Hepatocyte (in vitro differentiated cells): ENCODE measurements around the gene PSEN1. TPM values are rescaled to one million over a fixed set of nuclear protein-coding genes. Genes with fewer than 3 reads are reported as not detected.

Experiments
- DNase-seq: peaks from one replicate; pipeline ENCODE4 v3.0.0-alpha.2; 2016; ENCODE audit warnings: low spot score
- H2AFZ ChIP-seq: fragments of 200-600 bp; sonication (generic); 2 replicates; pipeline ENCODE4 v1.6.0; 2016; ENCODE audit warnings: antibody characterized with exemption, mild to moderate bottlenecking
- H3K27ac ChIP-seq: fragments of 200-600 bp; sonication (generic); 2 replicates; pipeline ENCODE4 v1.5.1; 2016; ENCODE audit warnings: mild to moderate bottlenecking
- H3K27me3 ChIP-seq: fragments of 200-600 bp; sonication (generic); 2 replicates; pipeline ENCODE4 v1.6.1; 2016
- H3K36me3 ChIP-seq: fragments of 200-600 bp; sonication (generic); replicated peaks from 2 replicates; pipeline ENCODE4 v1.5.1; 2016; ENCODE audit warnings: low read depth; ENCODE audit not compliant: insufficient read depth
- H3K4me1 ChIP-seq: fragments of 200-600 bp; sonication (generic); 2 replicates; pipeline ENCODE4 v1.5.1; 2016; ENCODE audit warnings: mild to moderate bottlenecking, moderate library complexity; ENCODE audit not compliant: insufficient read depth
- H3K4me2 ChIP-seq: fragments of 200-600 bp; sonication (generic); 2 replicates; pipeline ENCODE4 v1.6.0; 2016
- H3K4me3 ChIP-seq: fragments of 200-600 bp; sonication (generic); 2 replicates; pipeline ENCODE4 v1.5.1; 2016; ENCODE audit warnings: mild to moderate bottlenecking
- H3K79me2 ChIP-seq: fragments of 200-600 bp; sonication (generic); 2 replicates; pipeline ENCODE4 v1.6.0; 2017; ENCODE audit warnings: mild to moderate bottlenecking
- H3K9me2 ChIP-seq: fragments of 200-600 bp; sonication (generic); replicated peaks from 2 replicates; pipeline ENCODE4 v1.6.0; 2017; ENCODE audit warnings: mild to moderate bottlenecking; ENCODE audit not compliant: insufficient read depth
- H3K9me3 ChIP-seq: fragments of 200-600 bp; sonication (generic); 2 replicates; pipeline ENCODE4 v1.5.1; 2016; ENCODE audit warnings: low read depth, mild to moderate bottlenecking
- H4K20me1 ChIP-seq: fragments of 200-600 bp; sonication (generic); 2 replicates; pipeline ENCODE4 v1.6.0; 2016; ENCODE audit warnings: mild to moderate bottlenecking; ENCODE audit not compliant: insufficient read depth, poor library complexity, severe bottlenecking
- CTCF ChIP-seq: fragments of 200-600 bp; sonication (generic); IDR thresholded peaks from 2 replicates; pipeline ENCODE4 v1.5.1; 2016; ENCODE audit warnings: antibody characterized with exemption, mild to moderate bottlenecking; ENCODE audit not compliant: poor library complexity
- EZH2 ChIP-seq: fragments of 200-600 bp; sonication (generic); IDR thresholded peaks from 2 replicates; pipeline ENCODE4 v1.6.1; 2016; ENCODE audit warnings: antibody characterized with exemption, mild to moderate bottlenecking, borderline replicate concordance
- EZH2phosphoT487 ChIP-seq: fragments of 200-600 bp; sonication (generic); IDR thresholded peaks from one replicate; pipeline ENCODE4 v1.6.1; 2018; ENCODE audit warnings: antibody characterized with exemption, mild to moderate bottlenecking, low read depth, moderate library complexity; ENCODE audit not compliant: unreplicated experiment, severe bottlenecking
- WGBS: methylation state at CpG from one replicate; pipeline ENCODE4 v1.1.6; 2016; ENCODE audit warnings: low lambda C conversion rate; ENCODE audit errors: missing lambda C conversion rate; 5-methylcytosine and 5-hydroxymethylcytosine counted together
- polyA plus RNA-seq: library from polyadenylated mRNA; unstranded; fragments of >200 nt; fragmentation: Nextera tagmentation; extraction: Ambion mirVana; gene quantifications from 2 replicates; pipeline ENCODE4 v1.2.1, GENCODE V29; 2016
- total RNA-seq: library from RNA; depleted of rRNA; stranded (reverse); fragments of >200 nt; gene quantifications from 2 replicates; pipeline ENCODE4 v1.2.3, GENCODE V29; 2014

Gene PSEN1
- total and polyA plus RNA-seq, 2 experiments from 2014 or later: 65.6 to 71.6 TPM

DNA sequence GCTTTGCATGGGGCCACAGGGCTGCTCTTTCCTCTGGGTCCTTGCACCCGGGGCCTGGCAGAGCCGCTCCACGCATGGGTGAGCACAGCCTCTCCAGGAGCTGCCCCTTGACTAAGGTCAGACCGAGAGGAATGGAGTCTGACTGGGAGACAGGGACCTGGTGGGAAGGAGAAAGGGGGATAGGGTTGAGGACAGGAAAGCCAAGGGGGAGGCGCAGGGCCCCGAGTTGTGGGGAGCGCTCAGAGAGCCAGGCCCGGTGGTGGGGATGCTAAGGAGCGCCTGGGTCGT, 117.0 kb downstream of the PSEN1 start:
- Histone ChIP-seq H3K4me2 (no peak overlapping the region), H3K4me1 (no peaks in the 10 kb centered on the region), H3K27me3 (no peaks in the 10 kb centered on the region), H3K9me2 (no peaks in the 10 kb centered on the region), H2AFZ (no peak overlapping the region), H3K27ac (no peak overlapping the region), H3K4me3 (no peak overlapping the region), H3K9me3 (no peaks in the 10 kb centered on the region), H3K79me2 (no peaks in the 10 kb centered on the region), H3K36me3 (no peaks in the 10 kb centered on the region), H4K20me1 (no peaks in the 10 kb centered on the region)
- no peak for DNase-seq
- TF ChIP-seq EZH2phosphoT487 (no peak), CTCF (no peak), EZH2 (no peak)
- WGBS: 93% methylated on average over 8 of the region's 10 CpGs

DNA sequence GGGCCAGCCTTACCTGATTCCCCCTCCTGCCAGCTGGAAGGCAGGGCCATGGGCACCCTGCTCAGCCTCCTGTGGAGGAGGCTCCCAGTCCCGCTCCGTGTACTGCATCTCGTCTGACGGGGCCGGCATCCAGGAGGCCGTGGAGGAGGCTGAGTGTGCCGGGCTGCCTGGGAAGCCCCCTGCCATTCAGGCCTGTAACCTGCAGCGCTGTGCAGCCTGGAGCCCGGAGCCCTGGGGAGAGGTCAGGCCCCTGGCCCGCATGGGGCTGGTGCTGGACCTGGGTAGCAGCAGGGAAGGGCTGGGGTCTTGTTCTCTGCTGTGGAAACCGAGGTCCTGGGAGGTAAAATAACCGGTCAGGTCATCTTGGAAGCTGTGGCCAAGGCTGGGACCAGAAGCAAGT, 117.4 kb downstream of the PSEN1 start:
- DNase-seq: no peak
- Histone ChIP-seq H3K27me3 (no peaks in the 10 kb centered on the region), H3K4me3 (no peak overlapping the region), H3K27ac (no peak overlapping the region), H3K4me2 (no peak overlapping the region), H4K20me1 (no peaks in the 10 kb centered on the region), H3K9me2 (no peaks in the 10 kb centered on the region), H3K36me3 (no peaks in the 10 kb centered on the region), H2AFZ (no peak overlapping the region), H3K79me2 (no peaks in the 10 kb centered on the region), H3K4me1 (no peaks in the 10 kb centered on the region), H3K9me3 (no peaks in the 10 kb centered on the region)
- TF ChIP-seq CTCF (no peak), EZH2phosphoT487 (no peak), EZH2 (no peak)
- WGBS: 91% methylated on average over 11 of the region's 12 CpGs

- Histone ChIP-seq H2AFZ (no peak overlapping the region), H3K9me3 (no peaks in the 10 kb centered on the region), H3K9me2 (no peaks in the 10 kb centered on the region), H3K4me2 (no peak overlapping the region), H3K27me3 (no peaks in the 10 kb centered on the region), H3K4me1 (no peaks in the 10 kb centered on the region), H3K36me3 (no peaks in the 10 kb centered on the region), H3K27ac (no peak overlapping the region), H4K20me1 (no peaks in the 10 kb centered on the region), H3K79me2 (no peaks in the 10 kb centered on the region), H3K4me3 (no peak overlapping the region)
- TF ChIP-seq CTCF (no peak), EZH2phosphoT487 (no peak), EZH2 (no peak)
- WGBS: 93% methylated on average over 28 of the region's 28 CpGs
- DNase-seq: no peak
Observed at GRCh38 chr14:73254247-73255004, 118.1 kb downstream of the PSEN1 start.
